Fibroblast of gingiva (primary cell): Measurements from ENCODE around the gene TRAPPC11.

ENCODE experiments used
- DNase-seq: peaks from one replicate; pipeline ENCODE4 v3.0.0-alpha.2; 2011; ENCODE audit warnings: low read depth

Gene TRAPPC11

GRCh38 chr4:183637461-183637860 lies 21.6 kb upstream of the TRAPPC11 start:
- no peak for DNase-seq

GRCh38 chr4:183638436-183638835 lies 20.7 kb upstream of the TRAPPC11 start:
- DNase-seq: peak; percentile 69

- peak; percentile 24 for DNase-seq
These were observed 19.8 kb upstream of the TRAPPC11 start for GRCh38 chr4:183639291-183639690.

- no peak for DNase-seq
These were observed 13.8 kb upstream of the TRAPPC11 start for GRCh38 chr4:183645326-183645725.

GRCh38 chr4:183657564-183657963 lies 1.5 kb upstream of the TRAPPC11 start:
- DNase-seq: no peak

- peak; percentile 4 for DNase-seq
These were observed 598 bp upstream of the TRAPPC11 start for GRCh38 chr4:183658362-183659028.

GRCh38 chr4:183659872-183660242 lies 764 bp downstream of the TRAPPC11 start:
- no peak for DNase-seq

GRCh38 chr4:183666088-183666487 lies 7.0 kb downstream of the TRAPPC11 start:
- DNase-seq: no peak

- no peak for DNase-seq
These were observed 11.2 kb downstream of the TRAPPC11 start for GRCh38 chr4:183670251-183670650.

GRCh38 chr4:183670960-183671555 lies 12.0 kb downstream of the TRAPPC11 start:
- no peak for DNase-seq

GRCh38 chr4:183674153-183674552 lies 15.1 kb downstream of the TRAPPC11 start:
- no peak for DNase-seq

GRCh38 chr4:183675625-183676024 lies 16.5 kb downstream of the TRAPPC11 start:
- DNase-seq: peak; percentile 66

- DNase-seq: no peak
These were observed 22.0 kb downstream of the TRAPPC11 start for GRCh38 chr4:183681119-183681518.

GRCh38 chr4:183686461-183686860 lies 27.4 kb downstream of the TRAPPC11 start:
- no peak for DNase-seq

- no peak for DNase-seq
These were observed 29.1 kb downstream of the TRAPPC11 start for GRCh38 chr4:183688216-183688615.

GRCh38 chr4:183691006-183691405 lies 31.9 kb downstream of the TRAPPC11 start:
- no peak for DNase-seq

- no peak for DNase-seq
These were observed 32.8 kb downstream of the TRAPPC11 start for GRCh38 chr4:183691897-183692296.

GRCh38 chr4:183698909-183699308 lies 39.8 kb downstream of the TRAPPC11 start:
- no peak for DNase-seq

- no peak for DNase-seq
These were observed 41.3 kb downstream of the TRAPPC11 start for GRCh38 chr4:183700407-183700806.

- no peak for DNase-seq
These were observed 43.4 kb downstream of the TRAPPC11 start for GRCh38 chr4:183702492-183702891.

- DNase-seq: no peak
These were observed 55.5 kb downstream of the TRAPPC11 start for GRCh38 chr4:183714626-183715025.

- no peak for DNase-seq
These were observed 57.2 kb downstream of the TRAPPC11 start for GRCh38 chr4:183716302-183716701.

- DNase-seq: no peak
These were observed 59.8 kb downstream of the TRAPPC11 start for GRCh38 chr4:183718876-183719275.
